SK-N-SH (cell line): ENCODE data around the gene NTSR1.

ENCODE experiments used
- CTCF ChIP-seq: fragments of 200-600 bp; sonication (generic); IDR thresholded peaks from 2 replicates; pipeline ENCODE4 v1.6.1; 2017; ENCODE audit warnings: antibody characterized with exemption, mild to moderate bottlenecking, moderate library complexity
- ELF1 ChIP-seq: IDR thresholded peaks from 2 replicates; pipeline ENCODE4 v1.4.0; 2012
- JUND ChIP-seq: IDR thresholded peaks from 2 replicates; pipeline ENCODE4 v1.4.0; 2012
- MXI1 ChIP-seq: IDR thresholded peaks from 2 replicates; pipeline ENCODE4 v1.6.1; 2012; ENCODE audit warnings: mild to moderate bottlenecking, low read depth, low read length, improper control_type of control experiment
- RAD21 ChIP-seq: IDR thresholded peaks from 2 replicates; pipeline ENCODE4 v1.6.1; 2012; ENCODE audit warnings: mild to moderate bottlenecking, low read length
- SIN3A ChIP-seq: IDR thresholded peaks from 2 replicates; pipeline ENCODE4 v1.6.1; 2012; ENCODE audit warnings: low read depth, mild to moderate bottlenecking, low read length, moderate library complexity, borderline replicate concordance
- TAF1 ChIP-seq: IDR thresholded peaks from 2 replicates; pipeline ENCODE4 v1.6.1; 2012; ENCODE audit warnings: low read depth, mild to moderate bottlenecking, low read length, moderate library complexity, borderline replicate concordance
- USF2 ChIP-seq: fragments of 150-350 bp; IDR thresholded peaks from 2 replicates; pipeline ENCODE4 v1.6.1; 2017; ENCODE audit warnings: antibody characterized with exemption, low read length, low read depth, borderline replicate concordance
- ZBTB33 ChIP-seq: IDR thresholded peaks from 2 replicates; pipeline ENCODE4 v1.4.0; 2012; ENCODE audit warnings: low read depth, borderline replicate concordance
- TF ChIP-seq, protein P1 (sequence below): IDR thresholded peaks from 2 replicates; pipeline ENCODE4 v1.6.1; 2012; ENCODE audit warnings: mild to moderate bottlenecking, low read depth, low read length, moderate library complexity
- TF ChIP-seq, protein P2 (sequence below): IDR thresholded peaks from 2 replicates; pipeline ENCODE4 v1.4.0; 2012; ENCODE audit warnings: low read depth, borderline replicate concordance

GRCh38 chr20:62716198-62716940, 7.7 kb downstream of the NTSR1 start:
- TF ChIP-seq CTCF = no peak
- TF ChIP-seq, protein P1, sequence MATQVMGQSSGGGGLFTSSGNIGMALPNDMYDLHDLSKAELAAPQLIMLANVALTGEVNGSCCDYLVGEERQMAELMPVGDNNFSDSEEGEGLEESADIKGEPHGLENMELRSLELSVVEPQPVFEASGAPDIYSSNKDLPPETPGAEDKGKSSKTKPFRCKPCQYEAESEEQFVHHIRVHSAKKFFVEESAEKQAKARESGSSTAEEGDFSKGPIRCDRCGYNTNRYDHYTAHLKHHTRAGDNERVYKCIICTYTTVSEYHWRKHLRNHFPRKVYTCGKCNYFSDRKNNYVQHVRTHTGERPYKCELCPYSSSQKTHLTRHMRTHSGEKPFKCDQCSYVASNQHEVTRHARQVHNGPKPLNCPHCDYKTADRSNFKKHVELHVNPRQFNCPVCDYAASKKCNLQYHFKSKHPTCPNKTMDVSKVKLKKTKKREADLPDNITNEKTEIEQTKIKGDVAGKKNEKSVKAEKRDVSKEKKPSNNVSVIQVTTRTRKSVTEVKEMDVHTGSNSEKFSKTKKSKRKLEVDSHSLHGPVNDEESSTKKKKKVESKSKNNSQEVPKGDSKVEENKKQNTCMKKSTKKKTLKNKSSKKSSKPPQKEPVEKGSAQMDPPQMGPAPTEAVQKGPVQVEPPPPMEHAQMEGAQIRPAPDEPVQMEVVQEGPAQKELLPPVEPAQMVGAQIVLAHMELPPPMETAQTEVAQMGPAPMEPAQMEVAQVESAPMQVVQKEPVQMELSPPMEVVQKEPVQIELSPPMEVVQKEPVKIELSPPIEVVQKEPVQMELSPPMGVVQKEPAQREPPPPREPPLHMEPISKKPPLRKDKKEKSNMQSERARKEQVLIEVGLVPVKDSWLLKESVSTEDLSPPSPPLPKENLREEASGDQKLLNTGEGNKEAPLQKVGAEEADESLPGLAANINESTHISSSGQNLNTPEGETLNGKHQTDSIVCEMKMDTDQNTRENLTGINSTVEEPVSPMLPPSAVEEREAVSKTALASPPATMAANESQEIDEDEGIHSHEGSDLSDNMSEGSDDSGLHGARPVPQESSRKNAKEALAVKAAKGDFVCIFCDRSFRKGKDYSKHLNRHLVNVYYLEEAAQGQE = no peak
- no peak for TF ChIP-seq USF2
- TF ChIP-seq RAD21 = no peak
- TF ChIP-seq, protein P2, sequence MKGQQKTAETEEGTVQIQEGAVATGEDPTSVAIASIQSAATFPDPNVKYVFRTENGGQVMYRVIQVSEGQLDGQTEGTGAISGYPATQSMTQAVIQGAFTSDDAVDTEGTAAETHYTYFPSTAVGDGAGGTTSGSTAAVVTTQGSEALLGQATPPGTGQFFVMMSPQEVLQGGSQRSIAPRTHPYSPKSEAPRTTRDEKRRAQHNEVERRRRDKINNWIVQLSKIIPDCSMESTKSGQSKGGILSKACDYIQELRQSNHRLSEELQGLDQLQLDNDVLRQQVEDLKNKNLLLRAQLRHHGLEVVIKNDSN = no peak
- no peak; the same call in 1 of the 2 replicates for TF ChIP-seq JUND
- no peak for TF ChIP-seq SIN3A
- TF ChIP-seq TAF1 = no peak
- no peak for TF ChIP-seq ELF1
- TF ChIP-seq MXI1 = no peak
- TF ChIP-seq ZBTB33 = no peak
